H9 (cell line): ENCODE results near the gene ISM2. TPM values are rescaled to one million over a fixed set of nuclear protein-coding genes. Genes with fewer than 3 reads are reported as not detected.

ENCODE experiments used
- DNase-seq: peaks from one replicate; pipeline ENCODE4 v3.0.0-alpha.2; 2017
- H2AFZ ChIP-seq: one replicate; pipeline ENCODE4 v1.6.1; 2013; ENCODE audit warnings: mild to moderate bottlenecking, low read length, control low read depth, moderate library complexity
- H2AK5ac ChIP-seq: 2 replicates; pipeline ENCODE4 v1.6.1; 2013; ENCODE audit warnings: low read length, control low read depth, mixed read lengths; ENCODE audit not compliant: insufficient read length
- H2BK120ac ChIP-seq: one replicate; pipeline ENCODE4 v1.6.1; 2013; ENCODE audit warnings: low read depth, mild to moderate bottlenecking, low read length, control low read depth, inconsistent platforms; ENCODE audit not compliant: poor library complexity, severe bottlenecking
- H2BK12ac ChIP-seq: 2 replicates; pipeline ENCODE4 v1.6.1; 2013; ENCODE audit warnings: low read length, control low read depth, mixed read lengths, low read depth; ENCODE audit not compliant: insufficient read length
- H2BK15ac ChIP-seq: 2 replicates; pipeline ENCODE4 v1.6.1; 2013; ENCODE audit warnings: low read depth, low read length, control low read depth
- H2BK20ac ChIP-seq: one replicate; pipeline ENCODE4 v1.6.1; 2013; ENCODE audit warnings: low read depth, mild to moderate bottlenecking, low read length, control low read depth, inconsistent platforms; ENCODE audit not compliant: poor library complexity, severe bottlenecking
- H2BK5ac ChIP-seq: 2 replicates; pipeline ENCODE4 v1.6.1; 2013; ENCODE audit warnings: low read length, control low read depth, mixed read lengths; ENCODE audit not compliant: insufficient read length
- H3K14ac ChIP-seq: 2 replicates; pipeline ENCODE4 v1.6.1; 2013; ENCODE audit warnings: low read length, control low read depth; ENCODE audit not compliant: insufficient read depth
- H3K18ac ChIP-seq: 2 replicates; pipeline ENCODE4 v1.6.1; 2013; ENCODE audit warnings: low read depth, mild to moderate bottlenecking, mixed read lengths, low read length, control low read depth; ENCODE audit not compliant: insufficient read length
- H3K23ac ChIP-seq: 2 replicates; pipeline ENCODE4 v1.6.1; 2013; ENCODE audit warnings: low read length, control low read depth, mixed read lengths, low read depth; ENCODE audit not compliant: insufficient read length
- H3K23me2 ChIP-seq: 2 replicates; pipeline ENCODE4 v1.6.1; 2013; ENCODE audit warnings: low read depth, mild to moderate bottlenecking, mixed read lengths, low read length, control low read depth; ENCODE audit not compliant: insufficient read length, poor library complexity, severe bottlenecking
- H3K27ac ChIP-seq: 2 replicates; pipeline ENCODE4 v1.5.1; 2013; ENCODE audit warnings: low read length, control low read depth, mixed read lengths, low read depth; ENCODE audit not compliant: insufficient read length
- H3K27me3 ChIP-seq: 2 replicates; pipeline ENCODE4 v1.6.1; 2013; ENCODE audit warnings: low read length, control low read depth, inconsistent platforms; ENCODE audit not compliant: insufficient read depth
- H3K4ac ChIP-seq: 2 replicates; pipeline ENCODE4 v1.6.1; 2013; ENCODE audit warnings: low read depth, mild to moderate bottlenecking, control low read depth, inconsistent platforms, low read length, moderate library complexity
- H3K4me1 ChIP-seq: 2 replicates; pipeline ENCODE4 v1.6.1; 2013; ENCODE audit warnings: low read length, control low read depth, inconsistent platforms; ENCODE audit not compliant: insufficient read depth
- H3K4me2 ChIP-seq: 2 replicates; pipeline ENCODE4 v1.6.1; 2013; ENCODE audit warnings: low read length, control low read depth, mixed read lengths; ENCODE audit not compliant: insufficient read length, insufficient read depth
- H3K56ac ChIP-seq: 2 replicates; pipeline ENCODE4 v1.6.1; 2013; ENCODE audit warnings: low read depth, mild to moderate bottlenecking, mixed read lengths, low read length, control low read depth; ENCODE audit not compliant: insufficient read length
- H3K79me1 ChIP-seq: 2 replicates; pipeline ENCODE4 v1.6.1; 2013; ENCODE audit warnings: low read depth, mild to moderate bottlenecking, moderate library complexity, low read length, control low read depth, inconsistent platforms; ENCODE audit not compliant: insufficient read depth, poor library complexity, severe bottlenecking
- H3K79me2 ChIP-seq: 2 replicates; pipeline ENCODE4 v1.6.1; 2013; ENCODE audit warnings: low read length, control low read depth, inconsistent platforms; ENCODE audit not compliant: insufficient read depth
- H3K9ac ChIP-seq: 2 replicates; pipeline ENCODE4 v1.6.1; 2013; ENCODE audit warnings: low read length, control low read depth, mixed read lengths; ENCODE audit not compliant: insufficient read length; ENCODE audit errors: extremely low read depth
- H3K9me3 ChIP-seq: one replicate; pipeline ENCODE4 v1.6.1; 2013; ENCODE audit warnings: low read depth, low read length, inconsistent platforms; ENCODE audit not compliant: control insufficient read depth
- H3T11ph ChIP-seq: one replicate; pipeline ENCODE4 v1.6.1; 2013; ENCODE audit warnings: mild to moderate bottlenecking, low read length, control low read depth, inconsistent platforms
- H4K20me1 ChIP-seq: one replicate; pipeline ENCODE4 v1.6.1; 2013; ENCODE audit not compliant: control insufficient read depth, insufficient read length, insufficient read depth
- H4K5ac ChIP-seq: 2 replicates; pipeline ENCODE4 v1.6.1; 2013; ENCODE audit warnings: low read depth, mild to moderate bottlenecking, mixed read lengths, low read length, control low read depth; ENCODE audit not compliant: insufficient read length
- H4K8ac ChIP-seq: replicated peaks from 2 replicates; pipeline ENCODE4 v1.6.1; 2013; ENCODE audit warnings: low read length, control low read depth, mixed read lengths, low read depth; ENCODE audit not compliant: insufficient read length
- H4K91ac ChIP-seq: 2 replicates; pipeline ENCODE4 v1.6.1; 2013; ENCODE audit warnings: low read depth, mild to moderate bottlenecking, moderate library complexity, mixed read lengths, low read length, control low read depth; ENCODE audit not compliant: insufficient read length
- H3K27ac Mint-ChIP-seq, 3 experiments: 2 replicates in 2 of 3; 3 replicates in 1 of 3; pipeline ENCODE4 v1.8.0; 2020 to 2021; ENCODE audit warnings: mixed read lengths in 3 of 3, mild to moderate bottlenecking in 1 of 3, moderate library complexity in 1 of 3
- H3K27me3 Mint-ChIP-seq: 2 replicates; pipeline ENCODE4 v1.8.0; 2021; ENCODE audit warnings: low read depth, mild to moderate bottlenecking, moderate library complexity, mixed read lengths
- H3K36me3 Mint-ChIP-seq, 3 experiments: 2 replicates in 2 of 3; 3 replicates in 1 of 3; pipeline ENCODE4 v1.8.0; 2020 to 2021; ENCODE audit warnings: low read depth in 3 of 3, mixed read lengths in 3 of 3; ENCODE audit not compliant: insufficient read depth in 1 of 3
- H3K4me1 Mint-ChIP-seq, 2 experiments: 2 replicates each; pipeline ENCODE4 v1.8.0; 2020; ENCODE audit warnings: mixed read lengths in 2 of 2
- H3K4me3 Mint-ChIP-seq, 2 experiments: 2 replicates in 1 of 2; 3 replicates in 1 of 2; pipeline ENCODE4 v1.8.0; 2020 to 2021; ENCODE audit warnings: mild to moderate bottlenecking in 2 of 2, mixed read lengths in 2 of 2, moderate library complexity in 1 of 2
- H3K9me3 Mint-ChIP-seq, 2 experiments: 2 replicates in 1 of 2; 3 replicates in 1 of 2; pipeline ENCODE4 v1.8.0; 2020; ENCODE audit warnings: mild to moderate bottlenecking in 2 of 2, mixed read lengths in 2 of 2, moderate library complexity in 1 of 2
- WGBS: extraction: QIAGEN DNeasy Blood & Tissue Kit; methylation state at CpG from one replicate; pipeline ENCODE4 v1.1.7; 2013; ENCODE audit warnings: missing lambda C conversion rate, low lambda C conversion rate, mixed read lengths; ENCODE audit not compliant: insufficient read length; ENCODE audit errors: extremely low coverage; 5-methylcytosine and 5-hydroxymethylcytosine counted together
- total RNA-seq: library from RNA; stranded (reverse); gene quantifications from 2 replicates; pipeline ENCODE4 v1.2.1, GENCODE V29; 2021
- TF ChIP-seq, protein P1 (sequence below): fragments of 200-600 bp; sonication (generic); conservative IDR thresholded peaks from 3 replicates; pipeline ENCODE4 v1.8.0; 2021; ENCODE audit warnings: antibody characterized with exemption, mild to moderate bottlenecking

The ISM2 gene
- total RNA-seq, 1 experiment from 2014 or later: 0.39 TPM

DNA sequence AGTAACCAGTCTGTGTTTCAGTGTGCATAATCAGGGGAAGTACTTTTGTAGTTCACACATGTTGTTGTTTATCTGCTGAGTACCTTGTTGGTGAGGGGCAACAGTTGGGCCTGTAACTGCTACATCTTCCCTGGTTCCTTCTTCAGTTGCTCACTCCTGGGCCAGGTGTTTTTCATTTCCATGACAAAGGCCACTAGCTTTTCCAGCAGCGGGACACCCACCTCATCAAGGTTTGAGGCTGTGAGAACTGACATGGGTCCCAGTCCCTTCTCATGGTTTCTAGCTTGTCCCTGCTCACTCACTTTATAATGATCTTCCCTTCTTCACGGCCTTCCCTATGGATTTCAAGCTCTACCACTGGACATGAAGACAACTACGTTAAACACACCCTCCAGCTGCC lies 73.8 kb downstream of the ISM2 start:
- H3K36me3 Mint-ChIP-seq: peaks cover 21 to 74% (median 65%) of the 10 kb centered on the region in 3 experiments
- H3K56ac ChIP-seq: no peak overlapping the region
- H3K4me1 ChIP-seq: no peaks in the 10 kb centered on the region; the same call in 1 of the 2 replicates
- H4K20me1 ChIP-seq: no peaks in the 10 kb centered on the region
- no peak overlapping the region for H4K8ac ChIP-seq
- no peak overlapping the region for H2AFZ ChIP-seq
- H3K9me3 ChIP-seq: no peaks in the 10 kb centered on the region
- peaks cover 9% of the 10 kb centered on the region in 2 experiments for H3K4me1 Mint-ChIP-seq
- no peak overlapping the region for H2AK5ac ChIP-seq
- H3K4ac ChIP-seq: no peak overlapping the region
- no peak overlapping the region for H2BK20ac ChIP-seq
- H3K18ac ChIP-seq: no peak overlapping the region
- H3K27me3 ChIP-seq: no peaks in the 10 kb centered on the region
- no peaks in the 10 kb centered on the region for H3K27me3 Mint-ChIP-seq
- no peak overlapping the region for H3K4me3 Mint-ChIP-seq
- no peak overlapping the region for H3K4me2 ChIP-seq
- peaks cover 6 to 8% of the 10 kb centered on the region in 2 experiments for H3K9me3 Mint-ChIP-seq
- H3K23ac ChIP-seq: no peak overlapping the region
- no peak overlapping the region for H2BK5ac ChIP-seq
- TF ChIP-seq, protein P1, sequence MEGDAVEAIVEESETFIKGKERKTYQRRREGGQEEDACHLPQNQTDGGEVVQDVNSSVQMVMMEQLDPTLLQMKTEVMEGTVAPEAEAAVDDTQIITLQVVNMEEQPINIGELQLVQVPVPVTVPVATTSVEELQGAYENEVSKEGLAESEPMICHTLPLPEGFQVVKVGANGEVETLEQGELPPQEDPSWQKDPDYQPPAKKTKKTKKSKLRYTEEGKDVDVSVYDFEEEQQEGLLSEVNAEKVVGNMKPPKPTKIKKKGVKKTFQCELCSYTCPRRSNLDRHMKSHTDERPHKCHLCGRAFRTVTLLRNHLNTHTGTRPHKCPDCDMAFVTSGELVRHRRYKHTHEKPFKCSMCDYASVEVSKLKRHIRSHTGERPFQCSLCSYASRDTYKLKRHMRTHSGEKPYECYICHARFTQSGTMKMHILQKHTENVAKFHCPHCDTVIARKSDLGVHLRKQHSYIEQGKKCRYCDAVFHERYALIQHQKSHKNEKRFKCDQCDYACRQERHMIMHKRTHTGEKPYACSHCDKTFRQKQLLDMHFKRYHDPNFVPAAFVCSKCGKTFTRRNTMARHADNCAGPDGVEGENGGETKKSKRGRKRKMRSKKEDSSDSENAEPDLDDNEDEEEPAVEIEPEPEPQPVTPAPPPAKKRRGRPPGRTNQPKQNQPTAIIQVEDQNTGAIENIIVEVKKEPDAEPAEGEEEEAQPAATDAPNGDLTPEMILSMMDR: no peak
- H2BK15ac ChIP-seq: no peak overlapping the region
- WGBS: no CpG with 5 or more reads among the region's 3 CpGs
- H3K79me2 ChIP-seq: no peaks in the 10 kb centered on the region
- H3K27ac Mint-ChIP-seq: peak overlapping the region; percentile 3 to 59 (median 48); a peak in 4 of 7 replicates
- H3T11ph ChIP-seq: no peak overlapping the region
- no peak overlapping the region for H4K91ac ChIP-seq
- no peak overlapping the region for H2BK12ac ChIP-seq
- no peak overlapping the region for H3K9ac ChIP-seq
- no peaks in the 10 kb centered on the region for H3K79me1 ChIP-seq
- no peak overlapping the region for H3K14ac ChIP-seq
- H2BK120ac ChIP-seq: no peak overlapping the region
- no peaks in the 10 kb centered on the region for H3K23me2 ChIP-seq
- H4K5ac ChIP-seq: no peak overlapping the region
- DNase-seq: peak; percentile 46
- no peak overlapping the region for H3K27ac ChIP-seq

Other genes starting within 250 kb of the ISM2 start
- gene NGB, start 227.6 kb downstream of the ISM2 start, total RNA-seq: 0.11 and 0.26 TPM in 2 replicates
- 19.9 and 25.2 TPM in 2 replicates for gene POMT2, start 177.9 kb downstream of the ISM2 start, total RNA-seq
- gene GSTZ1, start 177.8 kb downstream of the ISM2 start, total RNA-seq: 38.6 and 42.3 TPM in 2 replicates
- 9.1 and 9.5 TPM in 2 replicates for gene TMED8, start 121.7 kb downstream of the ISM2 start, total RNA-seq
- 1.1 and 2.7 TPM in 2 replicates for gene SAMD15, start 121.4 kb downstream of the ISM2 start, total RNA-seq
- not detected in 2 replicates for gene NOXRED1, start 75.3 kb downstream of the ISM2 start, total RNA-seq
- gene VIPAS39, start 41.2 kb downstream of the ISM2 start, total RNA-seq: 18.4 and 18.5 TPM in 2 replicates
- gene AHSA1, start 40.7 kb downstream of the ISM2 start, total RNA-seq: 190 and 201 TPM in 2 replicates
- gene SPTLC2, start 117.8 kb upstream of the ISM2 start, total RNA-seq: 32.6 and 38.2 TPM in 2 replicates
- gene ALKBH1, start 209.2 kb upstream of the ISM2 start, total RNA-seq: 17.4 and 18.7 TPM in 2 replicates
- 337 TPM in 2 replicates for gene SLIRP, start 209.3 kb upstream of the ISM2 start, total RNA-seq